Right lobe of liver (tissue), 6 donors: ENCODE data around the gene CLRN1. TPM values are rescaled to one million over a fixed set of nuclear protein-coding genes. Genes with fewer than 3 reads are reported as not detected.

Source experiments
- ATAC-seq, 4 donors: fragments of 200-7000 bp; cut with Tn5 transposase; one replicate each; pipeline ENCODE4 v1.9.1; 2020; ENCODE audit warnings: mild to moderate bottlenecking in 4 of 4, moderate library complexity in 4 of 4
- DNase-seq, 3 donors: peaks; one replicate each; pipeline ENCODE4 v3.0.0-alpha.2; 2020
- H3K27ac ChIP-seq, 3 donors: fragments of 200-600 bp; one replicate each; pipeline ENCODE4 v1.8.0; 2022
- H3K27me3 ChIP-seq, 2 donors: fragments of 200-600 bp; one replicate each; pipeline ENCODE4 v1.8.0; 2022
- H3K36me3 ChIP-seq, 4 donors: fragments of 200-600 bp; sonication (generic) in 1 of 4; one replicate each; pipeline versions ENCODE4 v1.5.1 to v1.8.0; 2017 to 2022; ENCODE audit warnings: control low read depth in 1 of 4
- H3K4me1 ChIP-seq, 4 donors: fragments of 200-600 bp; sonication (generic) in 1 of 4; one replicate each; pipeline versions ENCODE4 v1.5.1 to v1.8.0; 2017 to 2022; ENCODE audit warnings: control low read depth in 1 of 4
- H3K4me3 ChIP-seq, 3 donors: fragments of 200-600 bp; one replicate each; pipeline ENCODE4 v1.8.0; 2022
- H3K9me3 ChIP-seq, 4 donors: fragments of 200-600 bp; sonication (generic) in 1 of 4; one replicate each; pipeline versions ENCODE4 v1.5.1 to v1.8.0; 2017 to 2022; ENCODE audit warnings: control low read depth in 1 of 4
- CTCF ChIP-seq, 4 donors: fragments of 200-600 bp in 3 of 4; fragments of 450-650 bp in 1 of 4; IDR thresholded peaks; one replicate each; pipeline versions ENCODE4 v1.5.1 to v1.8.0; 2016 to 2022; ENCODE audit warnings: antibody characterized with exemption in 4 of 4, mild to moderate bottlenecking in 2 of 4
- POLR2A ChIP-seq: fragments of 450-650 bp; IDR thresholded peaks from one replicate; pipeline ENCODE4 v1.6.1; 2017; ENCODE audit warnings: antibody characterized with exemption, mild to moderate bottlenecking
- WGBS: methylation state at CpG from one replicate; pipeline ENCODE4 v1.1.6; 2018; ENCODE audit warnings: low coverage, low lambda C conversion rate; ENCODE audit not compliant: insufficient coverage; ENCODE audit errors: missing lambda C conversion rate; 5-methylcytosine and 5-hydroxymethylcytosine counted together
- intact Hi-C, 2 donors: fragments of 100-400 bp; cut with DNase I; formaldehyde crosslinking; loops; one replicate each; pipeline versions ENCODE4 v1.11.2 to v1.14.1; 2022
- total RNA-seq, 6 experiments: library from RNA; depleted of rRNA in 2 of 6; stranded (reverse); fragments of >200 nt in 2 of 6; fragmentation: NEBNext Ultra II Directional in 3 of 6; extraction: Animal tissue kit (Norgen Biotek cat#: 25700) in 3 of 6; gene quantifications; one replicate each; pipeline versions ENCODE4 v1.1.0 to v1.2.4, GENCODE V29; 2016 to 2023
- donor health status: DM: no; HTN: yes; CAD: no.
- donor health status: DM: no; HTN: no; CAD: no.
- donor health status: DM: no; HTN: no; CAD: no.
- donor health status: DM: no; HTN: yes; CAD: no.
- donor health status: DM: no; HTN: yes; CAD: no.

The CLRN1 gene
- total RNA-seq, 6 experiments from 2014 or later: not detected

- DNase-seq (no peak), ATAC-seq (no peak)
- intact Hi-C loops: no loop called here
- Histone ChIP-seq H3K27ac (no peak overlapping the region), H3K4me1 (no peaks in the 10 kb centered on the region), H3K27me3 (no peaks in the 10 kb centered on the region), H3K9me3 (no peaks in the 10 kb centered on the region), H3K4me3 (no peak overlapping the region), H3K36me3 (no peaks in the 10 kb centered on the region)
- TF ChIP-seq POLR2A (no peak), CTCF (IDR thresholded peaks at IDR 0.05) (no peak)
- WGBS: 61% methylated on average over 3 of the region's 3 CpGs
These were observed 95.2 kb downstream of the CLRN1 start for GRCh38 chr3:150877303-150877702.

GRCh38 chr3:150876611-150877265 is 95.8 kb downstream of the CLRN1 start:
- Histone ChIP-seq H3K4me3 (no peak overlapping the region), H3K36me3 (no peaks in the 10 kb centered on the region), H3K4me1 (no peaks in the 10 kb centered on the region), H3K9me3 (no peaks in the 10 kb centered on the region), H3K27me3 (no peaks in the 10 kb centered on the region), H3K27ac (no peak overlapping the region)
- 70% methylated on average over 6 of the region's 6 CpGs for WGBS
- no peak for ATAC-seq
- TF ChIP-seq POLR2A (no peak), CTCF (IDR thresholded peaks at IDR 0.05) (no peak)
- no peak for DNase-seq
- intact Hi-C loops: no loop called here

Other genes with a start within 250 kb of the CLRN1 start
- 10 to 100 TPM; 20.5 to 53.0 (median 36.5) TPM for gene SIAH2, start 209.6 kb downstream of the CLRN1 start, total RNA-seq
- not detected for gene MINDY4B, start 67.3 kb downstream of the CLRN1 start, total RNA-seq
- under 1 TPM; 0.04 to 0.64 (median 0.40) TPM for gene MED12L, start 112.9 kb upstream of the CLRN1 start, total RNA-seq
- gene GPR171, start 230.5 kb upstream of the CLRN1 start, total RNA-seq: under 1 TPM in 4 of 6 experiments, not detected in 2; 0.22 to 0.99 (median 0.27) TPM